ENCODE results near the gene BLNK. TPM values are rescaled to one million over a fixed set of nuclear protein-coding genes. Genes with fewer than 3 reads are reported as not detected.

Gene BLNK
- total RNA-seq, 2 donors from 2014 or later, result not detected

DNA sequence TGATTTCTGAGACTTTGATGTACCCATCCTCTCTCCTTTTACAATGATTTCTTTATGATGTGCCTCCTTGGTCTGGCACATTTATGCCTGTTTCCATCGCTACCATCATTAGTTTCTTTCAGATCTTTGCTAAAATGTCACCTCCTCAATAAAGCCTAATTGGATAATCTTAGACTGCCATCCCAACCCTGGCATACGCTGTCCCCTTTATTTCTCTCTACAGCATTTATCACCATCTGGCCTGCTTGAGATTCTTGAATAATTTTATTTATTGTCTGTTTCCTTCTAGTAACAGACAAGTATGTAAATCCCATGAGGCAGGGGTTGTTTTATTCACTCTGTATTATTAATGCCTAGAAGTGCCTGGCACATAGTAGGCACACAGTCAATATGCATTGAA, 26.1 kb upstream of the BLNK start:
- Mint-ChIP-seq H3K36me3 (ENCODE audit: low read depth) (no peaks in the 10 kb centered on the region), H3K27ac (no peak overlapping the region), H3K27me3 (peaks cover 32% of the 10 kb centered on the region), H3K4me1 (peaks cover 5% of the 10 kb centered on the region), H3K9me3 (no peaks in the 10 kb centered on the region), H3K4me3 (no peak overlapping the region)
- ATAC-seq (replicated peaks), result no peak

DNA sequence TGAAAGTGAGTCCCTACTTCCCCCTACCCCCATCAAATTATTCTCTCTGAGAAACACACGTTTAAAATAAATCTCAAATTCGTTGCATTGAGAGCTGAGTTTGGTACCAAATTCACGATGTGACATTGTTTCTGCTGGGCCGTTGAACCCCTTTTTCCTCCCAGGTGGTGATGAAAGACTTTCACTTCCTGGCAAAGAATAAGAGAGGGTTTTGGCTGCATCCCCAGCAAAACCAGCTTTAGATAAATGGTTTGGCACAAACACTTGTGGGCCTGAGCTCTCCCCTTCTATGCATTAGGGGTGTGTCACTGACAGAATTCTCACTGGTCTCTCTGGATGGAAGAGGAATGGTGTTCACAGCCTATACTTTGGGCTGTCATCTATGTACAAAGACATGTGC, 24.1 kb upstream of the BLNK start:
- Mint-ChIP-seq H3K27ac (no peak overlapping the region), H3K27me3 (peaks cover 35% of the 10 kb centered on the region), H3K4me1 (peaks cover 5% of the 10 kb centered on the region), H3K9me3 (no peaks in the 10 kb centered on the region), H3K4me3 (no peak overlapping the region), H3K36me3 (ENCODE audit: low read depth) (no peaks in the 10 kb centered on the region)
- no peak for ATAC-seq (replicated peaks)

DNA sequence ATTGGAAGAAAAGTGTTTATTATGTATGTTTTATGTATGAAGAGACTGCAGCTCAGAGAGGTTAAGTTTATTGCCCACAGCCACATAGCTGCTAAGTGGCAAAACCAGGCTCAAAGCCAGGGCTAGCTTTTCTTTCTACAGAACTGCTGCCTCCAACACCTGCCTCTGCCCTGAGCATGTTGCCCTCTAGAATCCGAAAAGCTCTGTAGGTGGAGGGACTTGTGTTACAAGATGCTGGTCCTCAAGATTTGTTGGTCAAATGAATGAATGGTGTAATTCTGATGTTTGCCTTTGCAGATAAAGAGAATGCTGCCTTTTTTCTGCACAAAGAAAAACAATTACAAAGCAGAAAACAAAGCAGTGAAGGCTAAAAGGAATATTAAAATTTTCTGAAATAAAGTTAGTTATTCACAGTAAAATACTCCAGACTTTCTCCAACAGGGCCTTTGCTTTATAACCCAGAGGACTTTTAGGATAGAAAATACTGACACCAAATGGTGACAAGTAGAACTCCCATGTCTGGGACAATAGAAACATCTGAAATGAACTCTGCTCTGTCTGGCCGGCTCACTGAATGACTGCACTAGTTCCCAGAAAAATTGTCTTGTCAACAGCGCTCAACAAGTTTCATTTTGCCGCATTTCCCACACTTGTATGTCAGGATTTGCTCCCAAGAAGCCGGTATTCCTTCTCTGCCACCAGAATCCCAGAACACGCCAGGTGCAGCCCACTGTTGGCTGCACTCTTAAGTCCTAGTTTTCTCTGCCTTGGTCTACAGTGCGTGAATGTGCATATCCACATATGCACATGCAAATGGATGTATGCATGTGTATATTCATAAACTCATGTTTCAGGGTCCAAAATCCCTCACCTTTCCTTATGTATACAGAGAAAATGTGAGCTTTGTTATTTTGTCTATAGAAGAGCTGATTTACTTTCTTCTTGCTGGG, 21.9 kb upstream of the BLNK start:
- H3K36me3 Mint-ChIP-seq (ENCODE audit: low read depth), result no peaks in the 10 kb centered on the region
- no peak overlapping the region for H3K4me3 Mint-ChIP-seq
- no peak for ATAC-seq (replicated peaks)
- peaks cover 32% of the 10 kb centered on the region for H3K27me3 Mint-ChIP-seq
- H3K4me1 Mint-ChIP-seq, result no peaks in the 10 kb centered on the region
- H3K9me3 Mint-ChIP-seq, result no peaks in the 10 kb centered on the region
- no peak overlapping the region for H3K27ac Mint-ChIP-seq

DNA sequence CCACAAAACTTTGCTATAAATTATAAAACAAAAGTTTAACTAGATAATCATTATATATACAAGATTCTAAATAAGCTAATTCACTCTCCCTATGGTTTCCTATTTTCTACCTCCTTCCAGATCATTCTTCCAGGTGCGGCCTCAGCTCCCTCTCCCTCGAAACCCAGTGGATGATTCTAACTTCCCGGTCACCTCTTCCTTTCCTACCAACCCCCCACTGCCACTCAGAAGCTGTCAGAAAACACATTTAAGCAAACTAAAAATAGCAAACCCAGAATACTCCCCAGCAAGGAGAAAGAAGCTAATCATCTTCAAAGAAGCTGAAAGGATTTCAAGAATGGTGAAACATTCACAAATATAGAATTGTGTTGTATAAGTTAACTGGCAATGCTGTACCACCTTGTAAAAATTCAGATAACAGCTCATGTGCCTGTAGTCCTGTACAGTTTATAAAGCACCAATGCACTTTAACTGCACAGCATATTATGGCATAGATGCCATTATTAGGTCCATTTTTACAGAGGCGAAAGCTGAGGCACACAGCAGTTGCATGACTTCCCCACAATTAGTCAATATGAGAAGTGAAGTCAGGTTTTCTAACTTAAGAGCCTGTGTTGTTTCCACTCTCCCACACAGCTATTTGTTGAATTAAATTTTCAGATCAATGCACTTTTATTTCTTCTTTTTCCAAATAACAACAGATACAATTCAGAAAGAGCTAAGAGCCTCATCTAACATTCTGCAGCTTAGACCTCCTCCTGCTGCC, 19.2 kb upstream of the BLNK start:
- H3K36me3 Mint-ChIP-seq (ENCODE audit: low read depth), result no peaks in the 10 kb centered on the region
- peaks cover 25% of the 10 kb centered on the region for H3K27me3 Mint-ChIP-seq
- no peaks in the 10 kb centered on the region for H3K9me3 Mint-ChIP-seq
- no peak for ATAC-seq (replicated peaks)
- H3K4me1 Mint-ChIP-seq, result no peaks in the 10 kb centered on the region
- no peak overlapping the region for H3K4me3 Mint-ChIP-seq
- no peak overlapping the region for H3K27ac Mint-ChIP-seq

DNA sequence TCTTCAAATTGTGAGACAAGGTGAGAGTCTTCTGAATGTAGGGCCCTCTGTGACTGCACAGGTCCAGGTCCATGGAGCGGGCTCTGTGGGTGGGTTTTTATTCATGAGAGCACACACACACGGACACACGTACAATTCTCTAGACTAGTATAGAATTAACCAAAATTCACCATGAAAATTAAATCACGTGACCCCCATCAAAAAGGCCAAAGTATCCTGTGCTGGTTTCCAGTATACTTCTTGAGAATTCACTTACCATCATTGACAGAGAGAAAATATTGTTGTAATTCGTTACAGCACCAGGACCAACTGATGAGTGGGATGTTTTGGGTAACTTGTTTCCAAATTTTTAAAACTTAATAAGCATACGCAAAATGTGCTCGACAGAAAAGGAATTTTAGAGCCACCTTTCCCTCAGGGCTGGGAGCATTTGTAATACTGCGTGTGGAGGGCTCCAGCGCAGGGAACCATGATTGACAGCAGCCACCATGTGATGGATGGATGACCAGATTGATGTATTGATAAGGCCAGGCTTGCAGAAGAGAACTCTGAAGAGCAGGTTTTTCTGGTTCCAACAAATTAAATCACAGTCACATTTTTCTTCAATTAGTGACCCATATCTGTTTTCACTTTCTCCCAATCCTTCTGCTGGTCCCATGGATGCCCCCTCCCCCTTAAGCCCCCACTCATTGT, 18.0 kb upstream of the BLNK start:
- no peaks in the 10 kb centered on the region for H3K9me3 Mint-ChIP-seq
- no peak overlapping the region for H3K27ac Mint-ChIP-seq
- H3K4me1 Mint-ChIP-seq, result no peaks in the 10 kb centered on the region
- ATAC-seq (replicated peaks), result no peak
- H3K27me3 Mint-ChIP-seq, result peaks cover 22% of the 10 kb centered on the region
- H3K4me3 Mint-ChIP-seq, result no peak overlapping the region
- H3K36me3 Mint-ChIP-seq (ENCODE audit: low read depth), result no peaks in the 10 kb centered on the region

DNA sequence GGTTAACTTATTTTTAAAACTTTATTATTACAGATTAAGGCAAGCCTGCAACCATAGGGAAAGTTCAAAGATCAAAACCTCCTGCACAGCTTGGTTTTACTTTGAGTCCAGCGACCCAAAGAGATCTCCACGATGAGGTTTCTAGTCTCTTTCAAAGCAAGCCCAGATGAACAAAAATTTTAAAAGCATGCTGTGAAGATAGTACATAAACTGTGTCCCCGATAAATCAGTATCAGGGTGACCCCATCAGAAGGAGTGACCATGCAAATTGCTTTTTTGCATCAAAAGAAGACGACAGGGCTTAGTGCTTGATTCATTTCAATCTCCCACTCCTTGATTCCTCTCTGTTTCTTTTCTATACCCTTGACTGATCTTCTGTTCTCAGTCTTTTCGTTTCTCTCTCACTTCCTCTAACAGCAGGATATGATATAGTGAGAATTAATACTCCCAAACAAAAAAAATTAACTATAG, 16.8 kb upstream of the BLNK start:
- H3K27ac Mint-ChIP-seq, result peak overlapping the region; percentile 19
- H3K9me3 Mint-ChIP-seq, result no peaks in the 10 kb centered on the region
- H3K36me3 Mint-ChIP-seq (ENCODE audit: low read depth), result no peaks in the 10 kb centered on the region
- no peak overlapping the region for H3K4me3 Mint-ChIP-seq
- H3K27me3 Mint-ChIP-seq, result peaks cover 14% of the 10 kb centered on the region
- ATAC-seq (replicated peaks), result no peak
- H3K4me1 Mint-ChIP-seq, result no peaks in the 10 kb centered on the region

DNA sequence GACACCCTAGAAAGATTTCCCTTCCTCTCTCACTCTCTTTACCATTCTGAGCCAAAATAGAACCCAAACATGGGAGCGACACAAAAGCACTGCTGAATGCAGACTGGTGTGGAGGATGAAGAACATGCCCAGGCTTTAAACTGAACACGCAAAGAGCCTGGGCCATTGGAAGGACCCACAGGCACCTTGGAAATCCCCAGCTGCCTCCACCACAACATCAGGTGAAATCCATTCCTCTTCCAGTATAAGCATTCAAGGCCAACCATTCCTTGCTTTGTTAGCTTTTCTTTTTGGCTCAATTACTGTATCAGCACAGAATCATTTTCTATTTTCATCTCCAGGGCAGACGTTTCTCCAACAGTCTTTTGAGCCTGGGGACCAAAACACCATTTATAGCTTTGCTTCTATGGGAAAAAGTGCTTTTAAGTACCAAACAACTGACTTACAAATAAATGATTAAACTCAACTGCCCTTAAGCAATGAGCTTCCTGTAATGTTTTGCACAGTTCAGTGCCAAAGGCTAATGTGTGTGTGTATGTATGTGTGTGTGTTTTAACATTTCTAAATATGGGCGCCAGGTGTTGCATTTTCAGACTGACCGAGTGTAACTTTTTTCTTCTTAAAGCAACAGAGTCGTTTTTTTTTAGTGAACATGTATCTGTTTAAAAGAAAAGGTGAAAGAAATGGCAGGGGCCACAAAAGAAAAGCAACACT, 16.2 kb upstream of the BLNK start:
- ATAC-seq (replicated peaks), result no peak
- Mint-ChIP-seq H3K9me3 (no peaks in the 10 kb centered on the region), H3K27ac (peak overlapping the region; percentile 19), H3K36me3 (ENCODE audit: low read depth) (no peaks in the 10 kb centered on the region), H3K27me3 (peaks cover 14% of the 10 kb centered on the region), H3K4me1 (no peaks in the 10 kb centered on the region), H3K4me3 (no peak overlapping the region)

DNA sequence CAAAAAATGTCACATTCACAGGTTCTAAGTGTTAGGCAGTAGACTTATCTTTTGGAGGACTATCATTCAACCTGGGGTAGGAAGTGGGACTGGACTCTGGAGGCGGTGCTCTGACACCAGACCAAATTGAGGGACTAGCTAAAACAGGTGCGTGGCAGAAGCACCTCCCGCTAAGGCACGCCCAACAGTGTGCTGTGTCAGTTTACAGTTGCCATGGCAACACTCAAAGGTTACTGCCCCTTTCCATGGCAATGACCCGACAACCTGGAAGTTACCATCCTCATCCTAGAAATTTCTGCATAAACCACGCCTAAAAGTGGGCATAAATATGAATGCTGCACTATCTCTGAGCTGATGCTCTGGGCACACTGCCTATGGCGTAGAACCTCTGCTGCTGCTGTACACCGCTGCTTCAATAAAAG, 14.0 kb upstream of the BLNK start:
- H3K4me1 Mint-ChIP-seq, result no peaks in the 10 kb centered on the region
- H3K9me3 Mint-ChIP-seq, result no peaks in the 10 kb centered on the region
- no peak overlapping the region for H3K4me3 Mint-ChIP-seq
- H3K36me3 Mint-ChIP-seq (ENCODE audit: low read depth), result no peaks in the 10 kb centered on the region
- peaks cover 2% of the 10 kb centered on the region for H3K27me3 Mint-ChIP-seq
- no peak overlapping the region for H3K27ac Mint-ChIP-seq
- no peak for ATAC-seq (replicated peaks)

DNA sequence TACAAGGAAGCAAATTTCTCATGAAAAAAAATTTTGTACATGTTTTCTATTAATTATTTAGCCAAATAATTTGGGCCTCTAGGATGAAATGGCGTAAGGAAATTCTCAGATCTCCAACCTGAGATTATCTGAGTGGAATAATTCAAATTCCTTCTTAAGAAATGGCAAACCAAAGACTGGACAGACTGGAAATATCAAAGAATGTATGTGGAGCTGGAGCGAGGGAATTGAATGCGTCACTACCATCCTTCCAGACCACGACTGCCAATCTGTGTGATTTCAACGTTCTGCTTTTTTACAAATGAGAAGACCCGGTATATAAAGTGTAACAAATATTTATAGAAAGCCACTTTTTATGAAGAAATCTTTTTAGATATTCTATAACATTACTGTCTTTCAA, 12.4 kb upstream of the BLNK start:
- Mint-ChIP-seq H3K36me3 (ENCODE audit: low read depth) (no peaks in the 10 kb centered on the region), H3K9me3 (no peaks in the 10 kb centered on the region), H3K27me3 (peaks cover 4% of the 10 kb centered on the region), H3K4me3 (no peak overlapping the region), H3K4me1 (no peaks in the 10 kb centered on the region), H3K27ac (no peak overlapping the region)
- no peak for ATAC-seq (replicated peaks)

DNA sequence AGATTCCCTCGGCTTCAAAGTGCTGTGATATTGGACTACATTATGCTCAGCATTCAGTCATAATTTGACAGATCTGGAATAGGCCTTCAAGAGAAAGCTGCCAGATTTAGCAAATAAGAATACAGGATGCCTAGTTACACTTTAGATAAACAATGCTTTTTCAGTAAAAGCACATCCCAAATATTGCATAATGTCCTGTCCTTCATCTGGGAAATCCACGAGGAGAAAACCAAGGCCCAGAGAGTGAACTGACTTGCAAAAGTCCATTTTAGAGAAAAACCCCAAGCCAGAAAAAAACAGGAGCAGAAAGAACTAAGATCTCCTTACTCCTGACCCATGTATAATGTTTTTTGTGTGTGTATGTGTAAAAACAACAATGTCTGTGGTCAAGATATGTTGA, 12.0 kb upstream of the BLNK start:
- H3K27ac Mint-ChIP-seq, result no peak overlapping the region
- ATAC-seq (replicated peaks), result no peak
- H3K36me3 Mint-ChIP-seq (ENCODE audit: low read depth), result no peaks in the 10 kb centered on the region
- H3K4me3 Mint-ChIP-seq, result no peak overlapping the region
- no peaks in the 10 kb centered on the region for H3K9me3 Mint-ChIP-seq
- peaks cover 4% of the 10 kb centered on the region for H3K27me3 Mint-ChIP-seq
- no peaks in the 10 kb centered on the region for H3K4me1 Mint-ChIP-seq

DNA sequence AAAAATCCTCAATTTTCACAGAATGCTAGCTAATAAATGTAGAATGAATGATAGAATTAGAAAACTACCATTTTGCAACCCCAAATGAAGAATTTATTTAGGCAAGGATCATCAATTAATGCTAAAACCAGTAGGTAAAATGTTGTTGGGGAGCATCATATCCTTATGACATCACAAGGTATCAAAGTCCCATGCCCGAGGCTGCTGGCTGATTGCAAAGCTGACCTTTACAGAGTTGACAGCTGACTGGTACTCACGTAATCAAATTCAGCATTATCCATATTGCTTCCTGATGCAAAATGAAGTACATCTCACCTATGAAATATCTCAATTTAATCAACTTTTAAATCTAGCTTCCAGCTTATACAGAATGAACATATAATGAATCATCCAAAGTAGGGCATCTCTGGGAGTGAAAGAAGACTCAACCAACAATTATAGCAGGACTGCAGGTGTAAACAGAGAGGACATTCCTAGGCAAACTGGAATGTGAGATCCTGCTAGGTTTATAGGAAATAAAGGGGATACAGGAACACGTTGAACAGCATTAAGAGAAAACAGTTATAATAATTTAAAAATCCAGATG, 10.2 kb upstream of the BLNK start:
- no peak overlapping the region for H3K4me3 Mint-ChIP-seq
- no peak overlapping the region for H3K27ac Mint-ChIP-seq
- H3K9me3 Mint-ChIP-seq, result no peaks in the 10 kb centered on the region
- H3K27me3 Mint-ChIP-seq, result peaks cover 7% of the 10 kb centered on the region
- no peak for ATAC-seq (replicated peaks)
- H3K36me3 Mint-ChIP-seq (ENCODE audit: low read depth), result no peaks in the 10 kb centered on the region
- no peaks in the 10 kb centered on the region for H3K4me1 Mint-ChIP-seq

DNA sequence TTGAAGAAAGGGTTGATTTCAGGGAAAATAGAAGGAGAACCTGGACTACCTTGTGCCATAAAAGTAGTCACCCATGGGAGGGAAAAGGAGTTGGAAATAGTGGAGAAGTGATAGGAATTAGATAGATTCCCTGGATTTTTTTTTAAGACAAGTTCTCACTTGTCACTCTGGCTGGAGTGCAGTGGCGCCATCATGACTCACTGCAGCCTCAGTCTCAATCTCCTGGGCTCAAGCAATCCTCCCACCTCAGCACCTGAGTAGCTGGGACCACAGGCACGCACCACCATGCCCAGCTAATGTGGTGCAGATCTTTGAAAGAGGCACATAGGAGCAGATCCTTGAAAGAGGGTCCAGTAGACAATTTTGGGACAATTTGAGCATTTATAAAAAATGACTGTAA, 9.5 kb upstream of the BLNK start:
- no peak for ATAC-seq (replicated peaks)
- no peaks in the 10 kb centered on the region for H3K9me3 Mint-ChIP-seq
- H3K36me3 Mint-ChIP-seq (ENCODE audit: low read depth), result no peaks in the 10 kb centered on the region
- no peaks in the 10 kb centered on the region for H3K4me1 Mint-ChIP-seq
- H3K27ac Mint-ChIP-seq, result no peak overlapping the region
- H3K4me3 Mint-ChIP-seq, result no peak overlapping the region
- peaks cover 7% of the 10 kb centered on the region for H3K27me3 Mint-ChIP-seq

DNA sequence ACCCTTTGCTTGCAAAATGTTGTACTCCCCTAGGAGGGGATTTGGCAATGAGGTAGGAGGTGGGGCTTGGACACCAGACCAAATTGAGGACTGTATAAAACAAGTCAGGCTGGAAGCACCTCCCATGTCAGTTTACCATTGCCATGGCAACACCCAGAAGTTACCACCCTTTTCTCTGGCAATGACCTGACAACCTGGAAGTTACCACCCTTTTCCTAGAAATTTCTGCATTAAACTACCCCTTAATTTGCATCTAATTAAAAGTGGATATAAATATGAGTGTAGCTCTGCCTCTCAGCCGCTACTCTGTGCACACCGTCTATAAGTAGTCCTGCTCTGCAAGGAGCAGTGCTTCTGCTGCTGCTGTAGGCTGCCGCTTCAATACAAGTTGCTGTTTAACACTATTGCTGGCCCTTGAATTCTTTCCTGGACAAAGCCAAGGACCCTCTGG, 7.8 kb upstream of the BLNK start:
- no peaks in the 10 kb centered on the region for H3K36me3 Mint-ChIP-seq (ENCODE audit: low read depth)
- H3K4me3 Mint-ChIP-seq, result no peak overlapping the region
- no peak overlapping the region for H3K27ac Mint-ChIP-seq
- peaks cover 7% of the 10 kb centered on the region for H3K27me3 Mint-ChIP-seq
- H3K4me1 Mint-ChIP-seq, result no peaks in the 10 kb centered on the region
- ATAC-seq (replicated peaks), result no peak
- no peaks in the 10 kb centered on the region for H3K9me3 Mint-ChIP-seq

DNA sequence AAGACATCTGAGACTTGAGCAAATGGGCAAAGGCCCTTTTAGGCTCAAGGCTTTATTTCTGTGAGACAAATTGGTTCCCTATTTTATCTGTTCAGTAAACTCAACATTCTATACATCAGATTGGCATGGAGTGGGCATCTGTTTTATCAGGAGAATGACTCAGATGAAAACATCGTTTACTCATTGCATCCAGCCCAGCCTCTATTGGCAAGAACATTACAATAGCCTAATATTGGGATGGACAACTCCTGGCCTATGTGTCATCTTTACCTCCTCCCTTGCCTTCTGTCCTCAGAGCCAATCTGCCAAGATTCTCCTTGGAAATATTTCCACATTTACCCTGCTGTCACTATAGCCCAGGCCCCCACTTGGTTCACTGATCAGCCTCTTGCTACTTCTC, 5.5 kb upstream of the BLNK start:
- H3K27me3 Mint-ChIP-seq, result peaks cover 11% of the 10 kb centered on the region
- H3K4me3 Mint-ChIP-seq, result no peak overlapping the region
- no peak for ATAC-seq (replicated peaks)
- H3K36me3 Mint-ChIP-seq (ENCODE audit: low read depth), result no peaks in the 10 kb centered on the region
- no peaks in the 10 kb centered on the region for H3K9me3 Mint-ChIP-seq
- H3K4me1 Mint-ChIP-seq, result no peaks in the 10 kb centered on the region
- no peak overlapping the region for H3K27ac Mint-ChIP-seq
